ENCODE data around the gene AHNAK.
A peak's percentile ranks its signal among the peaks of the same experiment; 100 is the strongest.

Gene AHNAK

DNA sequence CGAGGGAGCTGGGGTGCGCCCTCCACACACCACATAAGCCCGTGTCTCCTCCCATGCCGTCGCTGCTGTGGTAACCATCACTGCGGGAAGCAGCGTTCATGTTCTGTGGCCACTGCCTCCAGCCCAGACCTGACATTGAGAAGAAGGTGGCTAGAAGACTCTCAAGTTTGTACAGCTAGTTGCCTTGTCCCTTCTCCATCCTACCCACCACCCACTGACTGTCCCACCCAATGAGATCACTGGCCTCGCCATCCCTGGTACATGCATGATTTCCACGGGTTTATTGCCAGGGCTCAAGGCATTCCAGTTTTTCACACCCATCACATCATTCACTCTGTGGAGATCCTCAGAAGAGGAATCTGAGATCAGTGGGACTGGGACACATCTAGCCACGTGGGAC, 33.0 kb downstream of the AHNAK start:
- no peak; the same call in 2 of the 3 replicates for ATAC-seq
- TF ChIP-seq ZNF70 (CRISPR knock-in tag; IDR thresholded peaks at IDR 0.05) (no peak), GLIS3 (CRISPR knock-in tag; IDR thresholded peaks at IDR 0.05) (no peak), OSR1 (CRISPR knock-in tag; IDR thresholded peaks at IDR 0.05) (no peak), CREB5 (CRISPR knock-in tag; IDR thresholded peaks at IDR 0.05; ENCODE audit: low read depth) (no peak), SNAI2 (CRISPR knock-in tag; IDR thresholded peaks at IDR 0.05) (no peak), ZFP3 (CRISPR knock-in tag; IDR thresholded peaks at IDR 0.05) (no peak), ZFP30 (CRISPR knock-in tag; IDR thresholded peaks at IDR 0.05) (no peak), ARNTL (CRISPR knock-in tag; IDR thresholded peaks at IDR 0.05; ENCODE audit: borderline replicate concordance, low read depth) (no peak), PPARA (CRISPR knock-in tag; IDR thresholded peaks at IDR 0.05; ENCODE audit: borderline replicate concordance) (no peak), TCF4 (CRISPR knock-in tag; IDR thresholded peaks at IDR 0.05; ENCODE audit: borderline replicate concordance) (no peak), CSDC2 (CRISPR knock-in tag; IDR thresholded peaks at IDR 0.05) (no peak), ZNF565 (CRISPR knock-in tag; conservative IDR thresholded peaks at IDR 0.05; ENCODE audit: low read depth) (no peak), TSHZ2 (CRISPR knock-in tag; IDR thresholded peaks at IDR 0.05) (no peak)
- TF ChIP-seq, protein P1, sequence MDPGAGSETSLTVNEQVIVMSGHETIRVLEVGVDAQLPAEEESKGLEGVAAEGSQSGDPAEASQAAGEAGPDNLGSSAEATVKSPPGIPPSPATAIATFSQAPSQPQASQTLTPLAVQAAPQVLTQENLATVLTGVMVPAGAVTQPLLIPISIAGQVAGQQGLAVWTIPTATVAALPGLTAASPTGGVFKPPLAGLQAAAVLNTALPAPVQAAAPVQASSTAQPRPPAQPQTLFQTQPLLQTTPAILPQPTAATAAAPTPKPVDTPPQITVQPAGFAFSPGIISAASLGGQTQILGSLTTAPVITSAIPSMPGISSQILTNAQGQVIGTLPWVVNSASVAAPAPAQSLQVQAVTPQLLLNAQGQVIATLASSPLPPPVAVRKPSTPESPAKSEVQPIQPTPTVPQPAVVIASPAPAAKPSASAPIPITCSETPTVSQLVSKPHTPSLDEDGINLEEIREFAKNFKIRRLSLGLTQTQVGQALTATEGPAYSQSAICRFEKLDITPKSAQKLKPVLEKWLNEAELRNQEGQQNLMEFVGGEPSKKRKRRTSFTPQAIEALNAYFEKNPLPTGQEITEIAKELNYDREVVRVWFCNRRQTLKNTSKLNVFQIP (CRISPR knock-in tag; IDR thresholded peaks at IDR 0.05; ENCODE audit: borderline replicate concordance, low read depth): no peak

DNA sequence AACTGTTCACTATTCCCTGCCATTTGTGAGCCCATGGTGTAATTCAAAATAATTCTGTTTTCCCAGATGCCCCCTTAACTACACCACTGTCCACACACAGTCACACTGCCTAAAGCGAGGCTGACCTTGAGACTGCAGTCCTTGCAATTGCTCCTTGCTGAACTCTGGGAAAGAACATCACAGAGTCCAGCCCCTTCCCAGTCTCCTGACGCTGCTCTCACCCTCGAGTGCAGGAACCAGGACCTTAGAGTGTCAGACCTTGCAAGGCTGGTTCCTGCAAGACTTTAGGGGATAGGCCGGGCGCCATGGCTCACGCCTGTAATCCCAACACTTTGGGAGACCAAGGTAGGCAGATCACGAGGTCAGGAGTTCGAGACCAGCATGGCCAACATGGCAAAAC, 33.6 kb downstream of the AHNAK start:
- TF ChIP-seq, protein P2, sequence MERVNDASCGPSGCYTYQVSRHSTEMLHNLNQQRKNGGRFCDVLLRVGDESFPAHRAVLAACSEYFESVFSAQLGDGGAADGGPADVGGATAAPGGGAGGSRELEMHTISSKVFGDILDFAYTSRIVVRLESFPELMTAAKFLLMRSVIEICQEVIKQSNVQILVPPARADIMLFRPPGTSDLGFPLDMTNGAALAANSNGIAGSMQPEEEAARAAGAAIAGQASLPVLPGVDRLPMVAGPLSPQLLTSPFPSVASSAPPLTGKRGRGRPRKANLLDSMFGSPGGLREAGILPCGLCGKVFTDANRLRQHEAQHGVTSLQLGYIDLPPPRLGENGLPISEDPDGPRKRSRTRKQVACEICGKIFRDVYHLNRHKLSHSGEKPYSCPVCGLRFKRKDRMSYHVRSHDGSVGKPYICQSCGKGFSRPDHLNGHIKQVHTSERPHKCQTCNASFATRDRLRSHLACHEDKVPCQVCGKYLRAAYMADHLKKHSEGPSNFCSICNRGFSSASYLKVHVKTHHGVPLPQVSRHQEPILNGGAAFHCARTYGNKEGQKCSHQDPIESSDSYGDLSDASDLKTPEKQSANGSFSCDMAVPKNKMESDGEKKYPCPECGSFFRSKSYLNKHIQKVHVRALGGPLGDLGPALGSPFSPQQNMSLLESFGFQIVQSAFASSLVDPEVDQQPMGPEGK (CRISPR knock-in tag; IDR thresholded peaks at IDR 0.05; ENCODE audit: borderline replicate concordance): no peak
- TF ChIP-seq ISL1 (CRISPR knock-in tag; IDR thresholded peaks at IDR 0.05): no peak
- TF ChIP-seq ZNF70 (CRISPR knock-in tag; IDR thresholded peaks at IDR 0.05): no peak
- TF ChIP-seq ZNF8 (CRISPR knock-in tag; IDR thresholded peaks at IDR 0.05): no peak
- no peak for TF ChIP-seq CSDC2 (CRISPR knock-in tag; IDR thresholded peaks at IDR 0.05)
- TF ChIP-seq ZNF565 (CRISPR knock-in tag; conservative IDR thresholded peaks at IDR 0.05; ENCODE audit: low read depth): no peak
- TF ChIP-seq CREB5 (CRISPR knock-in tag; IDR thresholded peaks at IDR 0.05; ENCODE audit: low read depth): no peak
- TF ChIP-seq, protein P1 (CRISPR knock-in tag; IDR thresholded peaks at IDR 0.05; ENCODE audit: borderline replicate concordance, low read depth): no peak
- no peak for TF ChIP-seq TOX (CRISPR knock-in tag; IDR thresholded peaks at IDR 0.05; ENCODE audit: borderline replicate concordance)
- no peak for TF ChIP-seq BACH2 (CRISPR knock-in tag; IDR thresholded peaks at IDR 0.05; ENCODE audit: borderline replicate concordance)
- no peak for TF ChIP-seq TCF4 (CRISPR knock-in tag; IDR thresholded peaks at IDR 0.05; ENCODE audit: borderline replicate concordance)
- TF ChIP-seq PPARA (CRISPR knock-in tag; IDR thresholded peaks at IDR 0.05; ENCODE audit: borderline replicate concordance): no peak
- TF ChIP-seq SNAI2 (CRISPR knock-in tag; IDR thresholded peaks at IDR 0.05): no peak
- no peak for TF ChIP-seq ZFP30 (CRISPR knock-in tag; IDR thresholded peaks at IDR 0.05)
- peak; percentile 2; the same call in 1 of the 3 replicates for ATAC-seq

All from SK-N-SH treated with all-trans-retinoic acid at 6 μM for 48 hours (cell line).